K562 (cell line): ENCODE measurements around the gene PSMC1. TPM values are rescaled to one million over a fixed set of nuclear protein-coding genes. Genes with fewer than 3 reads are reported as not detected.

ENCODE experiments used
- CEBPZ ChIP-seq: fragments of 150-350 bp; IDR thresholded peaks from 2 replicates; pipeline ENCODE4 v1.6.1; 2014; ENCODE audit warnings: low read depth, mild to moderate bottlenecking, low read length, borderline replicate concordance
- GATA2 ChIP-seq: sonication (generic); formaldehyde crosslinking; IDR thresholded peaks from 2 replicates; pipeline ENCODE4 v1.4.0; 2020; ENCODE audit warnings: mild to moderate bottlenecking, missing genetic modification reagents
- HDAC1 ChIP-seq, 2 experiments: fragments of 450-650 bp; IDR thresholded peaks; 2 replicates each; pipeline ENCODE4 v1.6.1; 2016 to 2017; ENCODE audit warnings: inconsistent platforms in 1 of 2, mild to moderate bottlenecking in 1 of 2, moderate library complexity in 1 of 2
- ID3 ChIP-seq, 2 experiments: fragments of 250-450 bp in 1 of 2; fragments of 450-650 bp in 1 of 2; sonication (Bioruptor Pico) in 1 of 2; IDR thresholded peaks; 2 replicates each; pipeline versions ENCODE4 v1.6.1 to v1.8.0; 2016 to 2021; ENCODE audit warnings: mild to moderate bottlenecking in 2 of 2, moderate library complexity in 2 of 2, missing compliant biosample characterization in 1 of 2, missing genetic modification characterization in 1 of 2
- RAD21 ChIP-seq, 2 experiments: fragments of 250-450 bp in 1 of 2; fragments of 450-650 bp in 1 of 2; sonication (Bioruptor Pico) in 1 of 2; formaldehyde crosslinking in 1 of 2; IDR thresholded peaks in 1 of 2; conservative IDR thresholded peaks in 1 of 2; 2 replicates each; pipeline versions ENCODE4 v1.4.0 to v1.8.0; 2020 to 2022; ENCODE audit warnings: mild to moderate bottlenecking in 2 of 2, moderate library complexity in 1 of 2
- ZNF184 ChIP-seq: sonication (generic); formaldehyde crosslinking; IDR thresholded peaks from 2 replicates; pipeline ENCODE4 v1.5.0; 2020; ENCODE audit warnings: missing genetic modification reagents
- ZNF239 ChIP-seq: fragments of 250-450 bp; sonication (Bioruptor Pico); IDR thresholded peaks from 2 replicates; pipeline ENCODE4 v1.4.0; 2020; ENCODE audit warnings: mild to moderate bottlenecking
- ZNF785 ChIP-seq: fragments of 250-450 bp; sonication (Bioruptor Pico); IDR thresholded peaks from 2 replicates; pipeline ENCODE4 v1.4.0; 2020; ENCODE audit warnings: mild to moderate bottlenecking
- polyA plus RNA-seq, 8 experiments: library from polyadenylated mRNA; depleted of rRNA in 4 of 8; stranded (reverse) in 5 of 8; unstranded in 3 of 8; fragments of >200 nt; fragmentation: Nextera tagmentation in 2 of 8; fragmentation: Illumina TruSeq in 1 of 8; extraction: Ambion mirVana in 2 of 8; extraction: Trizol in 1 of 8; gene quantifications; 2 replicates each; pipeline versions ENCODE4 v1.2.1 to v1.2.3, GENCODE V29; 2011 to 2014; ENCODE audit warnings: inconsistent platforms in 1 of 8, missing spikeins in 1 of 8
- total RNA-seq, 7 experiments: library from RNA; depleted of rRNA in 6 of 7; stranded (reverse); fragments of >200 nt in 6 of 7; fragmentation: Illumina TruSeq in 2 of 7; extraction: Trizol in 2 of 7; gene quantifications; 2 replicates each; pipeline versions ENCODE4 v1.2.1 to v1.2.3, GENCODE V29; 2011 to 2021; ENCODE audit warnings: low replicate concordance in 1 of 7

The PSMC1 gene
- total and polyA plus RNA-seq, 9 of the 15 experiments (the other 6 are each of a cell fraction or from before 2014, with no cell fraction given), result 87.8 to 276 (median 165) TPM

GRCh38 chr14:90235179-90235976, 21.0 kb upstream of the PSMC1 start (continued):
- TF ChIP-seq ZNF184 (CRISPR knock-in tag) (no peak), ID3 (CRISPR knock-in tag; IDR thresholded peaks at IDR 0.05) (no peak), ID3 (tag; IDR thresholded peaks at IDR 0.05) (no peak), ZNF239 (no peak), RAD21 (CRISPR knock-in tag; conservative IDR thresholded peaks at IDR 0.05 in 1 of 2, IDR thresholded peaks at IDR 0.05 in 1 of 2) (peak; percentile 45 to 75), HDAC1 (IDR thresholded peaks at IDR 0.05) (no peak), ZNF785 (CRISPR knock-in tag) (no peak), CEBPZ (no peak), GATA2 (no peak)
